Neutrophil (primary cell): ENCODE results near the gene FGF7.
"Not testable (repeated sequence)": the region's sequence is repeated elsewhere in the genome, so short reads cannot be mapped to it uniquely, and the experiment has no call there.

Experiments used
- H3K27ac ChIP-seq: fragments of 200-600 bp; sonication (generic); 2 replicates; pipeline ENCODE4 v1.5.1; 2016; ENCODE audit warnings: mild to moderate bottlenecking, moderate library complexity
- H3K27me3 ChIP-seq: fragments of 200-600 bp; sonication (generic); 2 replicates; pipeline ENCODE4 v1.6.0; 2016; ENCODE audit warnings: mild to moderate bottlenecking
- H3K36me3 ChIP-seq: fragments of 200-600 bp; sonication (generic); 2 replicates; pipeline ENCODE4 v1.5.1; 2017
- H3K4me1 ChIP-seq, 2 experiments: fragments of 200-600 bp in 1 of 2; sonication (generic) in 1 of 2; 1 replicate in 1 of 2; 2 replicates in 1 of 2; pipeline versions ENCODE4 v1.5.1 to v1.6.1; 2013 to 2016; ENCODE audit warnings: low read depth in 1 of 2, low read length in 1 of 2, mild to moderate bottlenecking in 1 of 2, moderate library complexity in 1 of 2; ENCODE audit not compliant: control insufficient read depth in 1 of 2, insufficient read depth in 1 of 2
- H3K4me3 ChIP-seq, 2 experiments: fragments of 200-600 bp in 1 of 2; sonication (generic) in 1 of 2; 1 replicate in 1 of 2; 2 replicates in 1 of 2; pipeline ENCODE4 v1.5.1; 2013 to 2016; ENCODE audit warnings: low read depth in 1 of 2, low read length in 1 of 2, mild to moderate bottlenecking in 1 of 2, moderate library complexity in 1 of 2
- H3K9me3 ChIP-seq: fragments of 200-600 bp; sonication (generic); 2 replicates; pipeline ENCODE4 v1.5.1; 2016
- TF ChIP-seq, protein P1 (sequence below): fragments of 200-600 bp; sonication (generic); IDR thresholded peaks from 2 replicates; pipeline ENCODE4 v1.5.1; 2016; ENCODE audit warnings: antibody characterized with exemption

FGF7 gene

DNA sequence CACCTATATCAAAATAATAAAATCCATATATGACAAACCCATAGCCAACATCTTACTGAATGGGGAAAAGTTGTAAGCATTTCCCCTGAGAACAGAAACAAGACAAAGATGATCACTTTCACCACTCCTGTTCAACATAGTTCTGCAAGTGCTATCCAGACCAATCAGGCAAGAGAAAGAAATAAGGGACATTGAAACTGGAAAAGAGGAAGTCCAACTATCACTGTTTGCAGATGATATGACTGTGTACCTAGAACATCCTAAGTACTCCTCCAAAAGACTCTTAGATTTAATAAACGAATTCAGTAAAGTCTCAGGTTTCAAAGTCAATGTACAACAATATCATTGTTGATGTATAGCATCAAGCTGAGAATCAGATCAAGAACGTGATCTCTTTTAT lies 35.6 kb upstream of the FGF7 start:
- TF ChIP-seq, protein P1, sequence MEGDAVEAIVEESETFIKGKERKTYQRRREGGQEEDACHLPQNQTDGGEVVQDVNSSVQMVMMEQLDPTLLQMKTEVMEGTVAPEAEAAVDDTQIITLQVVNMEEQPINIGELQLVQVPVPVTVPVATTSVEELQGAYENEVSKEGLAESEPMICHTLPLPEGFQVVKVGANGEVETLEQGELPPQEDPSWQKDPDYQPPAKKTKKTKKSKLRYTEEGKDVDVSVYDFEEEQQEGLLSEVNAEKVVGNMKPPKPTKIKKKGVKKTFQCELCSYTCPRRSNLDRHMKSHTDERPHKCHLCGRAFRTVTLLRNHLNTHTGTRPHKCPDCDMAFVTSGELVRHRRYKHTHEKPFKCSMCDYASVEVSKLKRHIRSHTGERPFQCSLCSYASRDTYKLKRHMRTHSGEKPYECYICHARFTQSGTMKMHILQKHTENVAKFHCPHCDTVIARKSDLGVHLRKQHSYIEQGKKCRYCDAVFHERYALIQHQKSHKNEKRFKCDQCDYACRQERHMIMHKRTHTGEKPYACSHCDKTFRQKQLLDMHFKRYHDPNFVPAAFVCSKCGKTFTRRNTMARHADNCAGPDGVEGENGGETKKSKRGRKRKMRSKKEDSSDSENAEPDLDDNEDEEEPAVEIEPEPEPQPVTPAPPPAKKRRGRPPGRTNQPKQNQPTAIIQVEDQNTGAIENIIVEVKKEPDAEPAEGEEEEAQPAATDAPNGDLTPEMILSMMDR: no peak
- H3K4me1 ChIP-seq: no peaks in the 10 kb centered on the region
- H3K9me3 ChIP-seq: no peaks in the 10 kb centered on the region
- no peaks in the 10 kb centered on the region for H3K36me3 ChIP-seq
- H3K4me3 ChIP-seq: no peak overlapping the region
- H3K27ac ChIP-seq: no peak overlapping the region
- no peaks in the 10 kb centered on the region for H3K27me3 ChIP-seq

- not testable (repeated sequence) for H3K4me3 ChIP-seq, H3K9me3 ChIP-seq, H3K36me3 ChIP-seq, H3K27ac ChIP-seq, H3K27me3 ChIP-seq, H3K4me1 ChIP-seq
Observed at GRCh38 chr15:49402515-49403296, 20.3 kb upstream of the FGF7 start.

DNA sequence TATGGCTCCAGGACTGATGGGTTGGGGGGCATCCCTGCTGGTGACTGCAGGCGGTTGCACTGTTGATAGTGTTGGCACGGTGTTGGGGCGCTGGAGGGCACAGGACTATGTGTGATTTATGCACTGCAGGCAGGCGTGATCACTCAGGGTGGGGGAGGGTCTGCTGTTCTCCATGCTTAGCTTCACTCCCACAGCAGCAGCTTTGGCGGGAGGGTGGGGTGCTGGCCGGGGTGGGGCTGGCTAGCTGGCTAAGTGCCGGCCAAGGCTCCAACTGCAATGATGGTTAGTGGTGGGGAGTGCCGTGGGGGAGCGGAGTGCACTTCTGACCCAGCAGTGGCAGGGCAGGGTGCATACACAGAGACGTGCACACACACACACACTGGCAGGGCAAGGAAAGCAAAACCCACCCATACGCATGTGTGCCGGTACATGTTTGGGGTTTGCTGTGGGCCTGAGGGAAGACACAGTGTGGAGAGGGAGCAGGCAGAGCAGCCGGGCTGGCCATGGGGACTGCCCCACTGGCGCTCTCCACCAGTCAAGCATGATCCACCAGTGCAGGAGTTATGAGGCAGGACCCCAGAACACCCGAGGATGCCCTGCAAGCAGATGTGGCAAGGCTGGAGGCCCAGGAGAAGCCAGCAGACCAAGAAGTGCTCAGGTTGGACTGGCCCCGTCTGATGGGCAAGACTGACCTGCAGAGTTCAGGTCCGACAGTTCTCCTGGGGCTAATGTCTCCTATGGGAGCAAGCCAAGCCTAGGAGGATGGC lies 16.5 kb upstream of the FGF7 start:
- Histone ChIP-seq H3K4me1 (no peaks in the 10 kb centered on the region), H3K27ac (no peak overlapping the region), H3K36me3 (no peaks in the 10 kb centered on the region), H3K27me3 (no peaks in the 10 kb centered on the region), H3K9me3 (no peaks in the 10 kb centered on the region), H3K4me3 (no peak overlapping the region)
- TF ChIP-seq, protein P1: no peak

DNA sequence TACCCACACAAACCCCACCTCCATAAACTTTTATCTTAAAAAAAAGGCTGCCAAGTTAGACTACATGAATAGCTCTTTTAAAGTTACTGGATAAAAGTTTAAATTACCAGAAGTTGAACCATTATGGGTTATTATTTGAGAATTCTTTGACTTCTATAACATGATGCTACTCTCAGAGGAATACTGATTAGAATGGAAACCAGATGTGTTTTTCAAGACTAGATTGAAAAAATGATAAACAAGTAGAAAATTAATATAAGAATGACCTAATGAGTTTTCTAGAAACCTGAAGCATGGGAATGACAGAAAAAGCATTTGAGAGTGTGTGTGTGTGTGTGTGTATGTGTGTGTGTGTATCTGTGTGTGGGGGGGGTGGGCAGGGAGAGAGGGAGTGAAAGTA lies 12.4 kb upstream of the FGF7 start:
- no peaks in the 10 kb centered on the region for H3K27me3 ChIP-seq
- H3K4me3 ChIP-seq: no peak overlapping the region
- TF ChIP-seq, protein P1: no peak
- H3K4me1 ChIP-seq: peaks cover 0 to 5% of the 10 kb centered on the region in 2 experiments
- no peaks in the 10 kb centered on the region for H3K9me3 ChIP-seq
- no peaks in the 10 kb centered on the region for H3K36me3 ChIP-seq
- H3K27ac ChIP-seq: no peak overlapping the region

- no peaks in the 10 kb centered on the region for H3K36me3 ChIP-seq
- TF ChIP-seq, protein P1: no peak
- H3K27me3 ChIP-seq: no peaks in the 10 kb centered on the region
- peaks cover 0 to 5% of the 10 kb centered on the region in 2 experiments for H3K4me1 ChIP-seq
- H3K4me3 ChIP-seq: no peak overlapping the region
- H3K9me3 ChIP-seq: no peaks in the 10 kb centered on the region
- H3K27ac ChIP-seq: no peak overlapping the region
Observed at GRCh38 chr15:49412797-49413196, 10.2 kb upstream of the FGF7 start.

GRCh38 chr15:49415149-49415548 lies 7.9 kb upstream of the FGF7 start:
- H3K4me3 ChIP-seq: no peak overlapping the region
- H3K27ac ChIP-seq: no peak overlapping the region
- H3K27me3 ChIP-seq: no peaks in the 10 kb centered on the region
- no peaks in the 10 kb centered on the region for H3K36me3 ChIP-seq
- TF ChIP-seq, protein P1: no peak
- H3K4me1 ChIP-seq: peaks cover 0 to 5% of the 10 kb centered on the region in 2 experiments
- no peaks in the 10 kb centered on the region for H3K9me3 ChIP-seq
